ENCODE results near the gene DHX16.

The DHX16 gene

DNA sequence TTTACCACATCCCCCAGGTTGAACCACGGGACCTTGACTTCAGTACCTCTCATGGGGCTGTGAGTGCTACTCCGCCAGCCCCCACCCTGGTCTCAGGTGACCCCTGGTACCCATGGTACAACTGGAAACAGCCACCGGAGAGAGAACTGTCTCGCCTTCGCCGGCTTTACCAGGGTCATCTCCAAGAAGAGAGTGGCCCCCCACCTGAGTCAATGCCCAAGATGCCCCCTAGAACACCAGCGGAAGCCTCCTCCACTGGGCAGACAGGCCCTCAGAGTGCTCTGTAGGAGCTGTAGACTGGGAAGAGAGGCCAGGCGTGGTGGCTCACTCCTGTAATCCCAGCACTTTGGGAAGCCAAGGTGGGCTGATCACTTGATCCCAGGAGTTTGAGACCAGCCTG is 47.3 kb downstream of the DHX16 start:
- DNase-seq (no peak), ATAC-seq (ENCODE audit: insufficient read depth, low read depth) (no peak)
- Histone ChIP-seq H4K20me1 (ENCODE audit: insufficient read depth, low read length) (0 out of 2 replicates have a peak, but pooled peaks cover 2% of the 10 kb centered on the region), H3K9ac (ENCODE audit: low read depth, low read length) (no peak overlapping the region), H3K4me1 (ENCODE audit: insufficient read depth, low read length) (peaks cover 21% of the 10 kb centered on the region), H3K4me2 (ENCODE audit: insufficient read depth, low read length) (no peak overlapping the region), H3K36me3 (ENCODE audit: insufficient read depth, low read length) (peaks cover 74% of the 10 kb centered on the region), H3K27ac (ENCODE audit: low read length) (no peak overlapping the region), H3K9me3 (ENCODE audit: insufficient read depth, low read length, severe bottlenecking) (no peaks in the 10 kb centered on the region), H3K4me3 (ENCODE audit: low read depth in 1 of 2, low read length in 2 of 2) (no peak overlapping the region), H3K27me3 (ENCODE audit: insufficient read depth, low read length, poor library complexity) (no peaks in the 10 kb centered on the region), H3K79me2 (ENCODE audit: insufficient read depth, low read length) (peaks cover 28% of the 10 kb centered on the region), H2AFZ (ENCODE audit: low read depth, low read length) (no peak overlapping the region)
- TF ChIP-seq, protein P1, sequence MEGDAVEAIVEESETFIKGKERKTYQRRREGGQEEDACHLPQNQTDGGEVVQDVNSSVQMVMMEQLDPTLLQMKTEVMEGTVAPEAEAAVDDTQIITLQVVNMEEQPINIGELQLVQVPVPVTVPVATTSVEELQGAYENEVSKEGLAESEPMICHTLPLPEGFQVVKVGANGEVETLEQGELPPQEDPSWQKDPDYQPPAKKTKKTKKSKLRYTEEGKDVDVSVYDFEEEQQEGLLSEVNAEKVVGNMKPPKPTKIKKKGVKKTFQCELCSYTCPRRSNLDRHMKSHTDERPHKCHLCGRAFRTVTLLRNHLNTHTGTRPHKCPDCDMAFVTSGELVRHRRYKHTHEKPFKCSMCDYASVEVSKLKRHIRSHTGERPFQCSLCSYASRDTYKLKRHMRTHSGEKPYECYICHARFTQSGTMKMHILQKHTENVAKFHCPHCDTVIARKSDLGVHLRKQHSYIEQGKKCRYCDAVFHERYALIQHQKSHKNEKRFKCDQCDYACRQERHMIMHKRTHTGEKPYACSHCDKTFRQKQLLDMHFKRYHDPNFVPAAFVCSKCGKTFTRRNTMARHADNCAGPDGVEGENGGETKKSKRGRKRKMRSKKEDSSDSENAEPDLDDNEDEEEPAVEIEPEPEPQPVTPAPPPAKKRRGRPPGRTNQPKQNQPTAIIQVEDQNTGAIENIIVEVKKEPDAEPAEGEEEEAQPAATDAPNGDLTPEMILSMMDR (IDR thresholded peaks at IDR 0.05; ENCODE audit: borderline replicate concordance, extremely low read depth, low read length, poor library complexity, severe bottlenecking), result no peak
- no peak for TF ChIP-seq EZH2 (IDR thresholded peaks at IDR 0.05; ENCODE audit: borderline replicate concordance, low read depth, low read length, severe bottlenecking)

- DNase-seq (no peak), ATAC-seq (ENCODE audit: insufficient read depth, low read depth) (no peak)
- TF ChIP-seq EZH2 (IDR thresholded peaks at IDR 0.05; ENCODE audit: borderline replicate concordance, low read depth, low read length, severe bottlenecking), result no peak
- TF ChIP-seq, protein P1 (IDR thresholded peaks at IDR 0.05; ENCODE audit: borderline replicate concordance, extremely low read depth, low read length, poor library complexity, severe bottlenecking), result no peak
- Histone ChIP-seq H3K9ac (ENCODE audit: low read depth, low read length) (peak overlapping the region; percentile 79; the same call in 1 of the 2 replicates), H3K36me3 (ENCODE audit: insufficient read depth, low read length) (peaks cover 54% of the 10 kb centered on the region), H4K20me1 (ENCODE audit: insufficient read depth, low read length) (peaks cover under 1% of the 10 kb centered on the region), H2AFZ (ENCODE audit: low read depth, low read length) (no peak overlapping the region), H3K4me3 (ENCODE audit: low read depth in 1 of 2, low read length in 2 of 2) (no peak overlapping the region), H3K79me2 (ENCODE audit: insufficient read depth, low read length) (peaks cover 54% of the 10 kb centered on the region), H3K27ac (ENCODE audit: low read length) (peak overlapping the region; percentile 1; the same call in 1 of the 2 replicates), H3K4me2 (ENCODE audit: insufficient read depth, low read length) (peak overlapping the region; percentile 96; the same call in 1 of the 2 replicates), H3K4me1 (ENCODE audit: insufficient read depth, low read length) (peaks cover 19% of the 10 kb centered on the region), H3K27me3 (ENCODE audit: insufficient read depth, low read length, poor library complexity) (no peaks in the 10 kb centered on the region), H3K9me3 (ENCODE audit: insufficient read depth, low read length, severe bottlenecking) (no peaks in the 10 kb centered on the region)
Measured at GRCh38 chr6:30619561-30619960, 53.2 kb downstream of the DHX16 start.

DNA sequence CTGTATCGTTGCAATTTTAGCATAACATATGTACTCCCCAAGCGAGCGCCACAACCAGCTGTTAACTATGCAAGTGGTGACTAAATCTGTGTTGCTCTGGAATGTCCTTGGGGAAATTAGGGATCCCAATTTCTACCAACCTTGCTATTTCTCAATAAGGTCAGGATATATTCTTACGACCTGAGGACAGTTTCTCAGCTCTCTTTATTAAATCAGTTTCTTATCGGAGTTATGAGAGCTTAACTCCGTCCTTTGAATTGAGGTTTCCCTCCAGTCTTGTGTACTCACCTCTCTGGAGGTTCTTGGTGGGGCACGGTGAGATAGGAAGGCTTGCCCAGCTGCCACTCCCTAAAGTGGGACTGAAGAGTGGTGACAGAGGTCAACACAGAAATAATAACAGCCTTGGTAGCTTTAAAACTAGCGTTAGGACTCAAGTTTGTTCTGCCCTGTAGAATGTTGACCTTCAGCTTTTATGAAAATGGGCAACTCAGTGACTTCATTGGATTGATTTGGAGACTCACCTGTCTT is 54.5 kb downstream of the DHX16 start:
- Histone ChIP-seq H3K4me3 (ENCODE audit: low read depth in 1 of 2, low read length in 2 of 2) (peak overlapping the region; percentile 64 to 81), H3K79me2 (ENCODE audit: insufficient read depth, low read length) (peaks cover 66% of the 10 kb centered on the region), H4K20me1 (ENCODE audit: insufficient read depth, low read length) (peaks cover 7% of the 10 kb centered on the region), H3K4me2 (ENCODE audit: insufficient read depth, low read length) (peak overlapping the region; percentile 96), H2AFZ (ENCODE audit: low read depth, low read length) (peak overlapping the region; percentile 80; the same call in 1 of the 2 replicates), H3K27me3 (ENCODE audit: insufficient read depth, low read length, poor library complexity) (no peaks in the 10 kb centered on the region), H3K36me3 (ENCODE audit: insufficient read depth, low read length) (peaks cover 54% of the 10 kb centered on the region), H3K4me1 (ENCODE audit: insufficient read depth, low read length) (peaks cover 32% of the 10 kb centered on the region), H3K9me3 (ENCODE audit: insufficient read depth, low read length, severe bottlenecking) (no peaks in the 10 kb centered on the region), H3K27ac (ENCODE audit: low read length) (peak overlapping the region; percentile 90), H3K9ac (ENCODE audit: low read depth, low read length) (peak overlapping the region; percentile 79)
- TF ChIP-seq, protein P1 (IDR thresholded peaks at IDR 0.05; ENCODE audit: borderline replicate concordance, extremely low read depth, low read length, poor library complexity, severe bottlenecking), result no peak
- TF ChIP-seq EZH2 (IDR thresholded peaks at IDR 0.05; ENCODE audit: borderline replicate concordance, low read depth, low read length, severe bottlenecking), result no peak
- ATAC-seq (ENCODE audit: insufficient read depth, low read depth) (no peak), DNase-seq (no peak)

All from DND-41 (cell line).